H9 (cell line): ENCODE results near the gene TGFBR1. TPM values are rescaled to one million over a fixed set of nuclear protein-coding genes. Genes with fewer than 3 reads are reported as not detected.

Experiments
- DNase-seq: peaks from one replicate; pipeline ENCODE4 v3.0.0-alpha.2; 2017
- H2AFZ ChIP-seq: one replicate; pipeline ENCODE4 v1.6.1; 2013; ENCODE audit warnings: mild to moderate bottlenecking, low read length, control low read depth, moderate library complexity
- H2AK5ac ChIP-seq: 2 replicates; pipeline ENCODE4 v1.6.1; 2013; ENCODE audit warnings: low read length, control low read depth, mixed read lengths; ENCODE audit not compliant: insufficient read length
- H2BK120ac ChIP-seq: one replicate; pipeline ENCODE4 v1.6.1; 2013; ENCODE audit warnings: low read depth, mild to moderate bottlenecking, low read length, control low read depth, inconsistent platforms; ENCODE audit not compliant: poor library complexity, severe bottlenecking
- H2BK12ac ChIP-seq: 2 replicates; pipeline ENCODE4 v1.6.1; 2013; ENCODE audit warnings: low read length, control low read depth, mixed read lengths, low read depth; ENCODE audit not compliant: insufficient read length
- H2BK15ac ChIP-seq: 2 replicates; pipeline ENCODE4 v1.6.1; 2013; ENCODE audit warnings: low read depth, low read length, control low read depth
- H2BK20ac ChIP-seq: one replicate; pipeline ENCODE4 v1.6.1; 2013; ENCODE audit warnings: low read depth, mild to moderate bottlenecking, low read length, control low read depth, inconsistent platforms; ENCODE audit not compliant: poor library complexity, severe bottlenecking
- H2BK5ac ChIP-seq: 2 replicates; pipeline ENCODE4 v1.6.1; 2013; ENCODE audit warnings: low read length, control low read depth, mixed read lengths; ENCODE audit not compliant: insufficient read length
- H3K14ac ChIP-seq: 2 replicates; pipeline ENCODE4 v1.6.1; 2013; ENCODE audit warnings: low read length, control low read depth; ENCODE audit not compliant: insufficient read depth
- H3K18ac ChIP-seq: 2 replicates; pipeline ENCODE4 v1.6.1; 2013; ENCODE audit warnings: low read depth, mild to moderate bottlenecking, mixed read lengths, low read length, control low read depth; ENCODE audit not compliant: insufficient read length
- H3K23ac ChIP-seq: 2 replicates; pipeline ENCODE4 v1.6.1; 2013; ENCODE audit warnings: low read length, control low read depth, mixed read lengths, low read depth; ENCODE audit not compliant: insufficient read length
- H3K23me2 ChIP-seq: 2 replicates; pipeline ENCODE4 v1.6.1; 2013; ENCODE audit warnings: low read depth, mild to moderate bottlenecking, mixed read lengths, low read length, control low read depth; ENCODE audit not compliant: insufficient read length, poor library complexity, severe bottlenecking
- H3K27ac ChIP-seq: 2 replicates; pipeline ENCODE4 v1.5.1; 2013; ENCODE audit warnings: low read length, control low read depth, mixed read lengths, low read depth; ENCODE audit not compliant: insufficient read length
- H3K27me3 ChIP-seq: 2 replicates; pipeline ENCODE4 v1.6.1; 2013; ENCODE audit warnings: low read length, control low read depth, inconsistent platforms; ENCODE audit not compliant: insufficient read depth
- H3K4ac ChIP-seq: 2 replicates; pipeline ENCODE4 v1.6.1; 2013; ENCODE audit warnings: low read depth, mild to moderate bottlenecking, control low read depth, inconsistent platforms, low read length, moderate library complexity
- H3K4me1 ChIP-seq: 2 replicates; pipeline ENCODE4 v1.6.1; 2013; ENCODE audit warnings: low read length, control low read depth, inconsistent platforms; ENCODE audit not compliant: insufficient read depth
- H3K4me2 ChIP-seq: 2 replicates; pipeline ENCODE4 v1.6.1; 2013; ENCODE audit warnings: low read length, control low read depth, mixed read lengths; ENCODE audit not compliant: insufficient read length, insufficient read depth
- H3K56ac ChIP-seq: 2 replicates; pipeline ENCODE4 v1.6.1; 2013; ENCODE audit warnings: low read depth, mild to moderate bottlenecking, mixed read lengths, low read length, control low read depth; ENCODE audit not compliant: insufficient read length
- H3K79me1 ChIP-seq: 2 replicates; pipeline ENCODE4 v1.6.1; 2013; ENCODE audit warnings: low read depth, mild to moderate bottlenecking, moderate library complexity, low read length, control low read depth, inconsistent platforms; ENCODE audit not compliant: insufficient read depth, poor library complexity, severe bottlenecking
- H3K79me2 ChIP-seq: 2 replicates; pipeline ENCODE4 v1.6.1; 2013; ENCODE audit warnings: low read length, control low read depth, inconsistent platforms; ENCODE audit not compliant: insufficient read depth
- H3K9ac ChIP-seq: 2 replicates; pipeline ENCODE4 v1.6.1; 2013; ENCODE audit warnings: low read length, control low read depth, mixed read lengths; ENCODE audit not compliant: insufficient read length; ENCODE audit errors: extremely low read depth
- H3K9me3 ChIP-seq: one replicate; pipeline ENCODE4 v1.6.1; 2013; ENCODE audit warnings: low read depth, low read length, inconsistent platforms; ENCODE audit not compliant: control insufficient read depth
- H3T11ph ChIP-seq: one replicate; pipeline ENCODE4 v1.6.1; 2013; ENCODE audit warnings: mild to moderate bottlenecking, low read length, control low read depth, inconsistent platforms
- H4K20me1 ChIP-seq: one replicate; pipeline ENCODE4 v1.6.1; 2013; ENCODE audit not compliant: control insufficient read depth, insufficient read length, insufficient read depth
- H4K5ac ChIP-seq: 2 replicates; pipeline ENCODE4 v1.6.1; 2013; ENCODE audit warnings: low read depth, mild to moderate bottlenecking, mixed read lengths, low read length, control low read depth; ENCODE audit not compliant: insufficient read length
- H4K8ac ChIP-seq: replicated peaks from 2 replicates; pipeline ENCODE4 v1.6.1; 2013; ENCODE audit warnings: low read length, control low read depth, mixed read lengths, low read depth; ENCODE audit not compliant: insufficient read length
- H4K91ac ChIP-seq: 2 replicates; pipeline ENCODE4 v1.6.1; 2013; ENCODE audit warnings: low read depth, mild to moderate bottlenecking, moderate library complexity, mixed read lengths, low read length, control low read depth; ENCODE audit not compliant: insufficient read length
- H3K27ac Mint-ChIP-seq, 3 experiments: 2 replicates in 2 of 3; 3 replicates in 1 of 3; pipeline ENCODE4 v1.8.0; 2020 to 2021; ENCODE audit warnings: mixed read lengths in 3 of 3, mild to moderate bottlenecking in 1 of 3, moderate library complexity in 1 of 3
- H3K27me3 Mint-ChIP-seq: 2 replicates; pipeline ENCODE4 v1.8.0; 2021; ENCODE audit warnings: low read depth, mild to moderate bottlenecking, moderate library complexity, mixed read lengths
- H3K36me3 Mint-ChIP-seq, 3 experiments: 2 replicates in 2 of 3; 3 replicates in 1 of 3; pipeline ENCODE4 v1.8.0; 2020 to 2021; ENCODE audit warnings: low read depth in 3 of 3, mixed read lengths in 3 of 3; ENCODE audit not compliant: insufficient read depth in 1 of 3
- H3K4me1 Mint-ChIP-seq, 2 experiments: 2 replicates each; pipeline ENCODE4 v1.8.0; 2020; ENCODE audit warnings: mixed read lengths in 2 of 2
- H3K4me3 Mint-ChIP-seq, 2 experiments: 2 replicates in 1 of 2; 3 replicates in 1 of 2; pipeline ENCODE4 v1.8.0; 2020 to 2021; ENCODE audit warnings: mild to moderate bottlenecking in 2 of 2, mixed read lengths in 2 of 2, moderate library complexity in 1 of 2
- H3K9me3 Mint-ChIP-seq, 2 experiments: 2 replicates in 1 of 2; 3 replicates in 1 of 2; pipeline ENCODE4 v1.8.0; 2020; ENCODE audit warnings: mild to moderate bottlenecking in 2 of 2, mixed read lengths in 2 of 2, moderate library complexity in 1 of 2
- WGBS: extraction: QIAGEN DNeasy Blood & Tissue Kit; methylation state at CpG from one replicate; pipeline ENCODE4 v1.1.7; 2013; ENCODE audit warnings: missing lambda C conversion rate, low lambda C conversion rate, mixed read lengths; ENCODE audit not compliant: insufficient read length; ENCODE audit errors: extremely low coverage; 5-methylcytosine and 5-hydroxymethylcytosine counted together
- total RNA-seq: library from RNA; stranded (reverse); gene quantifications from 2 replicates; pipeline ENCODE4 v1.2.1, GENCODE V29; 2021
- TF ChIP-seq, protein P1 (sequence below): fragments of 200-600 bp; sonication (generic); conservative IDR thresholded peaks from 3 replicates; pipeline ENCODE4 v1.8.0; 2021; ENCODE audit warnings: antibody characterized with exemption, mild to moderate bottlenecking

Gene TGFBR1
- total RNA-seq, 1 experiment from 2014 or later, result 59.3 TPM

DNA sequence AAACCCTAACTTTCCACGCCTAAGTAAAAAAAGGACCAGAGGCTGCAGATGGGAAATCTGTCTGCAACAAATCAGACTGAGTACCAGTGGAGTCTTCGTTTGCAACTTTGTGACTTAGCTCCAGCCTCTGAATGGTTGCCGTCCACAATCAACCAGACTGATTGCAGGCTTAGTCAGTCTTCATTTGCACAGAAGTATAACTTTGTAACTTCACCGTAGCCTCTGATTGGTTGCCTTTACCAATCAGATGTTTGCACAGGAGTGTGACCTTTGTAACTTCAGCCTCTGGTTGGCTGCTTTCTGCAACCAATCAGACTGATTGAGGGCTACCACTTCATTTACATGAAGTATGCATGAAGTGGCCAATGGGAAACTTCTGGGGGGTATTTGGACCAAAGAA lies 53.7 kb downstream of the TGFBR1 start:
- Histone ChIP-seq H3K4me2 (no peak overlapping the region), H2BK5ac (no peak overlapping the region), H3T11ph (no peak overlapping the region), H3K79me2 (no peaks in the 10 kb centered on the region), H2BK12ac (no peak overlapping the region), H4K5ac (no peak overlapping the region), H3K79me1 (no peaks in the 10 kb centered on the region), H3K4me1 (no peaks in the 10 kb centered on the region), H4K8ac (no peak overlapping the region), H4K91ac (no peak overlapping the region), H2AFZ (no peak overlapping the region), H2BK120ac (no peak overlapping the region), H3K9me3 (no peaks in the 10 kb centered on the region), H3K4ac (no peak overlapping the region), H3K27me3 (no peaks in the 10 kb centered on the region), H3K18ac (no peak overlapping the region), H2BK20ac (no peak overlapping the region), H4K20me1 (no peaks in the 10 kb centered on the region), H3K14ac (no peak overlapping the region), H3K9ac (no peak overlapping the region), H3K56ac (no peak overlapping the region), H3K23ac (no peak overlapping the region), H3K23me2 (no peaks in the 10 kb centered on the region), H3K27ac (no peak overlapping the region), H2BK15ac (no peak overlapping the region), H2AK5ac (no peak overlapping the region)
- no CpG with 5 or more reads among the region's 4 CpGs for WGBS
- Mint-ChIP-seq H3K36me3 (no peaks in the 10 kb centered on the region), H3K4me1 (peaks cover 8 to 14% of the 10 kb centered on the region in 2 experiments), H3K27me3 (no peaks in the 10 kb centered on the region), H3K4me3 (no peak overlapping the region), H3K27ac (no peak overlapping the region), H3K9me3 (no peaks in the 10 kb centered on the region)
- TF ChIP-seq, protein P1, sequence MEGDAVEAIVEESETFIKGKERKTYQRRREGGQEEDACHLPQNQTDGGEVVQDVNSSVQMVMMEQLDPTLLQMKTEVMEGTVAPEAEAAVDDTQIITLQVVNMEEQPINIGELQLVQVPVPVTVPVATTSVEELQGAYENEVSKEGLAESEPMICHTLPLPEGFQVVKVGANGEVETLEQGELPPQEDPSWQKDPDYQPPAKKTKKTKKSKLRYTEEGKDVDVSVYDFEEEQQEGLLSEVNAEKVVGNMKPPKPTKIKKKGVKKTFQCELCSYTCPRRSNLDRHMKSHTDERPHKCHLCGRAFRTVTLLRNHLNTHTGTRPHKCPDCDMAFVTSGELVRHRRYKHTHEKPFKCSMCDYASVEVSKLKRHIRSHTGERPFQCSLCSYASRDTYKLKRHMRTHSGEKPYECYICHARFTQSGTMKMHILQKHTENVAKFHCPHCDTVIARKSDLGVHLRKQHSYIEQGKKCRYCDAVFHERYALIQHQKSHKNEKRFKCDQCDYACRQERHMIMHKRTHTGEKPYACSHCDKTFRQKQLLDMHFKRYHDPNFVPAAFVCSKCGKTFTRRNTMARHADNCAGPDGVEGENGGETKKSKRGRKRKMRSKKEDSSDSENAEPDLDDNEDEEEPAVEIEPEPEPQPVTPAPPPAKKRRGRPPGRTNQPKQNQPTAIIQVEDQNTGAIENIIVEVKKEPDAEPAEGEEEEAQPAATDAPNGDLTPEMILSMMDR, result no peak
- no peak for DNase-seq
